ENCODE data around the gene UNC119.

DNA sequence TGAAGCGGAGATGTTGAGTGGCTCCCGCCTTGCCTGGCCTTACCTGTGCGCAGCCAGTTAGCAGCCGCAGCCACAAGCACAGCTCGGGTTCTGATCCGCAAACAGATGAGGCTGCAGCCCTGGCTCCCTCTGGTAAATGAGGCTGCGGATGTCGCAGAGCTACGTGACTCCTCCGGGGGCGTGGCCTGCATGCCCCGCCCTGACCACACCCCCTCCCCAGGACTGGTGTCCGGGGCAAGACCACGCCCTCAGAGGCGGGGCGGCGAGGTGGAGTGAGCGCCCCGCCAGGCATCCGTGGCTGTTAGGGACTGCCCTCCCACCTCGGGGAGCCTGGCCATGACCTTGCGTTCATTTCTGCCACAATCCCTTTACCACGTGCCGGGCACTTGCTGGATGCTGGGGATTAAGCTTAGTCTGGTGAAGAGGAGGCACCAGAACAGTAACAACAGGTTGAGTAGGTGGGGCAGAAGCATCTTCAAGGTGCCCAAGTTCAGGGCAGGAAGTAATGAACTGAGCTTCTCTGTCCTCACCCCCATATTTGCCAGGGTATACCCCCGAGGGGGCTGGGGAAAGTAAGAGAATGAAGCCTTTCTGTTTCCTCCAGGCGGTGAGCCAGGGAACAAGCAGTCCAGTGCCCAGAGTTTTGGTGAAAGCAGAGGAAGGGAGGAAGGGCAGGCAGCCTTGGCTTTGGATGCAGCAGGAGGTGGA, 24.5 kb upstream of the UNC119 start, which contains the start of gene ALDOC:
- TF ChIP-seq, protein P1, sequence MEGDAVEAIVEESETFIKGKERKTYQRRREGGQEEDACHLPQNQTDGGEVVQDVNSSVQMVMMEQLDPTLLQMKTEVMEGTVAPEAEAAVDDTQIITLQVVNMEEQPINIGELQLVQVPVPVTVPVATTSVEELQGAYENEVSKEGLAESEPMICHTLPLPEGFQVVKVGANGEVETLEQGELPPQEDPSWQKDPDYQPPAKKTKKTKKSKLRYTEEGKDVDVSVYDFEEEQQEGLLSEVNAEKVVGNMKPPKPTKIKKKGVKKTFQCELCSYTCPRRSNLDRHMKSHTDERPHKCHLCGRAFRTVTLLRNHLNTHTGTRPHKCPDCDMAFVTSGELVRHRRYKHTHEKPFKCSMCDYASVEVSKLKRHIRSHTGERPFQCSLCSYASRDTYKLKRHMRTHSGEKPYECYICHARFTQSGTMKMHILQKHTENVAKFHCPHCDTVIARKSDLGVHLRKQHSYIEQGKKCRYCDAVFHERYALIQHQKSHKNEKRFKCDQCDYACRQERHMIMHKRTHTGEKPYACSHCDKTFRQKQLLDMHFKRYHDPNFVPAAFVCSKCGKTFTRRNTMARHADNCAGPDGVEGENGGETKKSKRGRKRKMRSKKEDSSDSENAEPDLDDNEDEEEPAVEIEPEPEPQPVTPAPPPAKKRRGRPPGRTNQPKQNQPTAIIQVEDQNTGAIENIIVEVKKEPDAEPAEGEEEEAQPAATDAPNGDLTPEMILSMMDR (optimal IDR thresholded peaks at IDR 0.05 in 1 of 3, IDR thresholded peaks at IDR 0.05 in 1 of 3, conservative IDR thresholded peaks at IDR 0.05 in 1 of 3; ENCODE audit: extremely low read depth in 1 of 3, insufficient read depth in 2 of 3, low read length in 3 of 3) = no peak
- TF ChIP-seq EZH2 (IDR thresholded peaks at IDR 0.05; ENCODE audit: low read length) = no peak
